OCI-LY3 (cell line): ENCODE data around the gene SLFNL1.

ENCODE experiments used
- H2AFZ ChIP-seq: fragments of 200-600, 300-600 bp; shearing (Covaris generic); 2 replicates; pipeline ENCODE4 v1.6.0; 2014; ENCODE audit warnings: antibody characterized with exemption, low read depth, low read length
- H3K27ac ChIP-seq: fragments of 200-600, 300-600 bp; sonication (generic); 2 replicates; pipeline ENCODE4 v1.5.1; 2014; ENCODE audit warnings: mild to moderate bottlenecking, low read length, moderate library complexity, mixed read lengths
- H3K27me3 ChIP-seq: fragments of 200-600, 300-600 bp; sonication (generic); 2 replicates; pipeline ENCODE4 v1.6.1; 2014; ENCODE audit warnings: low read depth, low read length, mixed read lengths
- H3K36me3 ChIP-seq: fragments of 200-600, 300-600 bp; sonication (generic); replicated peaks from 2 replicates; pipeline ENCODE3; 2014; ENCODE audit warnings: low read depth, low read length, mixed read lengths
- H3K4me1 ChIP-seq: fragments of 300-600, 200-600 bp; sonication (generic); 2 replicates; pipeline ENCODE4 v1.6.1; 2014; ENCODE audit warnings: low read length, mixed read lengths
- H3K4me2 ChIP-seq: fragments of 200-600, 300-600 bp; sonication (generic); 2 replicates; pipeline ENCODE4 v1.6.1; 2014; ENCODE audit warnings: low read length, mixed read lengths
- H3K4me3 ChIP-seq: fragments of 300-600, 200-600 bp; sonication (generic); 2 replicates; pipeline ENCODE4 v1.5.1; 2014; ENCODE audit warnings: antibody characterized with exemption, mild to moderate bottlenecking, low read length, moderate library complexity
- H3K79me2 ChIP-seq: fragments of 300-600, 200-600 bp; shearing (Covaris generic); 2 replicates; pipeline ENCODE4 v1.6.1; 2014; ENCODE audit warnings: mild to moderate bottlenecking, low read length, mixed read lengths
- H3K9ac ChIP-seq: fragments of 300-600, 200-600 bp; shearing (Covaris generic); 2 replicates; pipeline ENCODE4 v1.6.0; 2014; ENCODE audit warnings: mild to moderate bottlenecking, low read length, moderate library complexity
- H3K9me3 ChIP-seq: fragments of 200-600, 300-600 bp; shearing (Covaris generic); 2 replicates; pipeline ENCODE4 v1.6.1; 2014; ENCODE audit warnings: low read length, mixed read lengths; ENCODE audit not compliant: insufficient read depth
- H4K20me1 ChIP-seq: fragments of 200-600, 300-600 bp; sonication (generic); 2 replicates; pipeline ENCODE4 v1.6.1; 2016; ENCODE audit warnings: low read length, mixed read lengths; ENCODE audit not compliant: insufficient read depth
- EZH2phosphoT487 ChIP-seq: fragments of 200-600 bp; shearing (Covaris generic); IDR thresholded peaks from 2 replicates; pipeline ENCODE4 v1.6.1; 2018; ENCODE audit warnings: antibody characterized with exemption, mixed run types, low read depth
- TF ChIP-seq, protein P1 (sequence below): fragments of 200-600, 300-600 bp; sonication (generic); IDR thresholded peaks from 2 replicates; pipeline ENCODE4 v1.5.1; 2014; ENCODE audit warnings: antibody characterized with exemption, low read length, low read depth

The SLFNL1 gene

DNA sequence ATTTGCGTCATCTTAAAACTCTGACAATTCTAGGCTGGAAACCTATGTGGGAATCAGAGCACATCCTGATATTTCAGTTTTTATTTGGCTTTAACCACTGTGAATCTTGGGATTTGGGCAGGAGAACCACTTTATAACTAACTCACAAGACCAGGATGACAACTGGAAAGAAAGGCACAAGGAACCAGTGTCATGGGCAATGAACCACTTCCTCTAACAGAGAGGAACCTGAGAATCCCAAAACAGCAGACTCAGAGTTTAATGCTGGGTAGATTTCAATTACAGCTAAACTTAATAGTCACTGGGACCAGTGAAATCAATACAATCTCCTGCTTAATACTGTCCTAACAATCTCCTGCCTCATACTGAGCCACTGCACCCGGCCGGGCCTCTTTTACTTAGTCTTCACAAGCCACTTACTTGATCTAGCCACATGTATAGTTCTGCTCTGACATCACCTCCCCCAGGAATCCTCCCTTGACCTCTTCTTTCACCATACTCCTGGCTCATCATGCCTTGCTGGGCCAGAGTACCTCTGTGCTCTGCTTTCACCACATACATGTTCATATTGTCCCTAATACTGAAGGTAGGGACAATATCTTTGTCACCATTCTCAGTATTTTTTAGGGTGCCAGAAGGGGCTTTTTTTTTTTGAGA is 20.2 kb upstream of the SLFNL1 start:
- Histone ChIP-seq H2AFZ (no peak overlapping the region), H3K27ac (no peak overlapping the region), H3K4me2 (no peak overlapping the region), H3K9ac (no peak overlapping the region), H3K27me3 (no peaks in the 10 kb centered on the region), H3K36me3 (peaks cover 3% of the 10 kb centered on the region), H3K4me1 (peaks cover 4% of the 10 kb centered on the region), H3K79me2 (no peaks in the 10 kb centered on the region), H3K9me3 (no peaks in the 10 kb centered on the region), H4K20me1 (no peaks in the 10 kb centered on the region), H3K4me3 (no peak overlapping the region)
- TF ChIP-seq EZH2phosphoT487 = no peak
- TF ChIP-seq, protein P1, sequence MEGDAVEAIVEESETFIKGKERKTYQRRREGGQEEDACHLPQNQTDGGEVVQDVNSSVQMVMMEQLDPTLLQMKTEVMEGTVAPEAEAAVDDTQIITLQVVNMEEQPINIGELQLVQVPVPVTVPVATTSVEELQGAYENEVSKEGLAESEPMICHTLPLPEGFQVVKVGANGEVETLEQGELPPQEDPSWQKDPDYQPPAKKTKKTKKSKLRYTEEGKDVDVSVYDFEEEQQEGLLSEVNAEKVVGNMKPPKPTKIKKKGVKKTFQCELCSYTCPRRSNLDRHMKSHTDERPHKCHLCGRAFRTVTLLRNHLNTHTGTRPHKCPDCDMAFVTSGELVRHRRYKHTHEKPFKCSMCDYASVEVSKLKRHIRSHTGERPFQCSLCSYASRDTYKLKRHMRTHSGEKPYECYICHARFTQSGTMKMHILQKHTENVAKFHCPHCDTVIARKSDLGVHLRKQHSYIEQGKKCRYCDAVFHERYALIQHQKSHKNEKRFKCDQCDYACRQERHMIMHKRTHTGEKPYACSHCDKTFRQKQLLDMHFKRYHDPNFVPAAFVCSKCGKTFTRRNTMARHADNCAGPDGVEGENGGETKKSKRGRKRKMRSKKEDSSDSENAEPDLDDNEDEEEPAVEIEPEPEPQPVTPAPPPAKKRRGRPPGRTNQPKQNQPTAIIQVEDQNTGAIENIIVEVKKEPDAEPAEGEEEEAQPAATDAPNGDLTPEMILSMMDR = no peak

DNA sequence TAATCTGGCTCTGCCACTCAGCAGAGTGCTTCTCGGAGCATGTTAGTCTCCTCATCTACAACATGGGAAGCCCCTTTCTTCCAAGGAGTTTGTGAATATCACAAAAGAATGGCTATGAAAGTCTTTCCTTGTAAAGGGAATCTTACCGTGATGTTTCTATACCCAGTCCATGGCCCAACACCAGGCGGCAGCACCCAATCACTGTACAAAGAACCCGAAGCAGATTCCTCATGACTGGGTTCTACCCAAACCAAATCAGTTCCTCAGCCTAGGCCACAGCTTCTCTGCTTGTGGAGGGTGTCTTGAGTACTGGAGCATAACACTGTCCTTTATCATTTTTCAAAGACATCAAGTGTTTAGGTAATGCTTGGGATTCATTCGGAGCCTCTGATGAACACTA is 16.6 kb upstream of the SLFNL1 start:
- Histone ChIP-seq H3K27ac (no peak overlapping the region), H3K9me3 (no peaks in the 10 kb centered on the region), H2AFZ (no peak overlapping the region), H3K4me3 (no peak overlapping the region), H3K4me2 (no peak overlapping the region), H3K36me3 (peaks cover 3% of the 10 kb centered on the region), H3K9ac (no peak overlapping the region), H3K4me1 (peaks cover 4% of the 10 kb centered on the region), H3K79me2 (no peaks in the 10 kb centered on the region), H4K20me1 (no peaks in the 10 kb centered on the region), H3K27me3 (no peaks in the 10 kb centered on the region)
- no peak for TF ChIP-seq EZH2phosphoT487
- TF ChIP-seq, protein P1 = no peak

DNA sequence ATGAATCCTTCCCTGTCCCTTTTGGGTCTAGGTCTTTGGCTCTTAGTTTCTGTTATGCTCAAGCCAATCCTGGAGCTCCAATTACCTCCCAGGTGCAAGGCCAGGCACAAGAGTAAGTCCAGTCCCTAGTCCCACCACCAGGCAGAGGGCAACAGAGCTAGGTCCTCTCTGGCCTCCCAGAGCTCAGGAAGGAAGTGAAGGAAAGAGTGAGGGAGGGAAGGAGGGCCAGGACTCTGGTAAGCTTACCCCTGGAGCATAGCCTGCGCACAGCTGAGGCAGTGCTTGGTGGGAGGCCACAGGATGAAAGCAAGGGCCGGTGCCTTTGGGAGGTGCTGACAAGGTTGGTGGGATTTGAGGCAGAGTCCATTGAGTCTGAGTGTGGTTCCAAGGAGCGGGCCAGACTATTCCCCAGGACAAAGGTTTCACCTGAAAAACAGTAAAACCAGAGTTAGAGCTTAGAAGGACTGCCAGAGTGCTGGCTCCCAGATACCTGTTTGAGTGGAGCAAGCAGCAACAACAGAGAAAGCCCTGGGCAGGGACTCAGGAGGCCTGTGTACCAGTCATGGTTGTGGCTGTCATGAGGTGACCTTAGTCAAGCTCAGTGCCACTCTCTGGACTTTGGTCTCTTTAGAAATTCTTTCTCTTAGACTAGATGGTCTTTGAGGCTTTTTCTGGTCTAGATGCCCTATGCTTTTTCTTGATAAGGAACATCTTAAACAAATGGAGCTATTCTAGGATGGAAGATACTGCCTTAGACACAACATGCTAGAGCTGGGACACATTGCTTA is 15.8 kb upstream of the SLFNL1 start:
- Histone ChIP-seq H3K36me3 (peaks cover 3% of the 10 kb centered on the region), H2AFZ (no peak overlapping the region)
- no peak for TF ChIP-seq EZH2phosphoT487
- TF ChIP-seq, protein P1 = no peak

DNA sequence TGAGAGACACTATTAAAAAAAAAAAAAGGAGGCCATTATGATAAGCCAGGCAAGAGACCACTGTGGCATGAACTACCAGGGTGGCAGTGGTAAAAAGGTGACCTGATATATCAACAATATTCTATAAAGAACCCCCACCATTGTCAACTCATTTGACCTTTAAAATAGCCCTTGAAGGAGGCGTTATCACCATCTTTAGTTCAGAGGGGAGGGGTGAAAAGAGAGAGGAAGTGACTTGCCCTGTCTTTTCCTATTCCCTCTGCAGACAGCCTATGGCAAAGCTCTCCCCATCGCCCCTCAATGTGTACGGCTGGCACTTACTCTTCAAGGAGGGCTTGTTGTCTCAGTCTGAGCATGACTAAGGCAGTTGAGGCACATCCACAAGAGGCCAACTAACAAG is 11.7 kb upstream of the SLFNL1 start:
- H4K20me1 ChIP-seq = no peaks in the 10 kb centered on the region
- no peak overlapping the region for H3K4me3 ChIP-seq
- H3K27ac ChIP-seq = no peak overlapping the region
- no peak overlapping the region for H2AFZ ChIP-seq
- peaks cover 8% of the 10 kb centered on the region for H3K4me1 ChIP-seq
- H3K27me3 ChIP-seq = no peaks in the 10 kb centered on the region
- no peaks in the 10 kb centered on the region for H3K9me3 ChIP-seq
- H3K4me2 ChIP-seq = no peak overlapping the region
- TF ChIP-seq, protein P1 = no peak
- no peak for TF ChIP-seq EZH2phosphoT487
- H3K36me3 ChIP-seq = peaks cover 7% of the 10 kb centered on the region
- no peaks in the 10 kb centered on the region for H3K79me2 ChIP-seq
- no peak overlapping the region for H3K9ac ChIP-seq

More for the DNA sequence above, 15.8 kb upstream of the SLFNL1 start:
- H3K27ac ChIP-seq = no peak overlapping the region
- no peaks in the 10 kb centered on the region for H3K9me3 ChIP-seq
- H3K9ac ChIP-seq = no peak overlapping the region
- H3K79me2 ChIP-seq = no peaks in the 10 kb centered on the region
- H3K27me3 ChIP-seq = no peaks in the 10 kb centered on the region
- H3K4me2 ChIP-seq = no peak overlapping the region
- H3K4me1 ChIP-seq = peaks cover 4% of the 10 kb centered on the region
- H4K20me1 ChIP-seq = no peaks in the 10 kb centered on the region
- H3K4me3 ChIP-seq = no peak overlapping the region
